Panc1 (cell line): ENCODE data around the gene TMEM238L. TPM values are rescaled to one million over a fixed set of nuclear protein-coding genes. Genes with fewer than 3 reads are reported as not detected.

Source experiments
- ATAC-seq: fragments of 200-7000 bp; cut with Tn5 transposase; 2 replicates; pipeline ENCODE4 v1.9.1; 2020; ENCODE audit warnings: mild to moderate bottlenecking, moderate library complexity
- BruUV-seq: library from RNA; stranded (reverse); fragments of 400-500 nt; replicated peaks from 2 replicates; lab custom pipeline; 2021; lab: Mats Ljungman, UMichigan
- CTCF ChIA-PET: fragments of 300-600 bp; sonication (Branson Sonifier 250); formaldehyde crosslinking; loops from one replicate; lab custom pipeline; 2022; ENCODE audit warnings: antibody characterized with exemption; lab: Charles Lee
- POLR2A ChIA-PET: fragments of 300-600 bp; sonication (Branson Sonifier 250); formaldehyde crosslinking; loops from one replicate; lab custom pipeline; 2022; ENCODE audit warnings: antibody characterized with exemption; lab: Charles Lee
- DNase-seq: peaks from one replicate; pipeline ENCODE4 v3.0.0-alpha.2; 2010; ENCODE audit warnings: low read depth, low spot score
- H3K27ac ChIP-seq: 2 replicates; pipeline ENCODE4 v1.5.1; 2011; ENCODE audit warnings: mild to moderate bottlenecking, low read length, inconsistent platforms
- H3K27me3 ChIP-seq: fragments of 200-500 bp; sonication (Bioruptor generic); 2 replicates; pipeline ENCODE4 v1.6.0; 2014; ENCODE audit warnings: low read length, inconsistent platforms; ENCODE audit not compliant: control insufficient read depth, insufficient read depth
- H3K36me3 ChIP-seq: fragments of 200-500 bp; sonication (Bioruptor generic); 2 replicates; pipeline ENCODE4 v1.5.1; 2014; ENCODE audit warnings: inconsistent platforms, mild to moderate bottlenecking, low read length, moderate library complexity; ENCODE audit not compliant: control insufficient read depth, insufficient read depth
- H3K4me1 ChIP-seq: 2 replicates; pipeline ENCODE4 v1.5.1; 2011; ENCODE audit warnings: inconsistent platforms, mild to moderate bottlenecking, low read length, moderate library complexity; ENCODE audit not compliant: control insufficient read depth, insufficient read depth
- H3K4me3 ChIP-seq, 2 experiments: 2 replicates each; pipeline ENCODE4 v1.5.1; 2011 to 2012; ENCODE audit warnings: low read depth in 2 of 2, low read length in 2 of 2, mild to moderate bottlenecking in 2 of 2, inconsistent platforms in 1 of 2, moderate library complexity in 1 of 2
- H3K9me3 ChIP-seq: fragments of 200-500 bp; sonication (Bioruptor generic); 2 replicates; pipeline ENCODE4 v1.5.1; 2014; ENCODE audit warnings: low read depth, mild to moderate bottlenecking, inconsistent platforms, low read length, moderate library complexity; ENCODE audit not compliant: control insufficient read depth, insufficient read depth
- CTCF ChIP-seq: fragments of 450-650 bp; IDR thresholded peaks from 2 replicates; pipeline ENCODE4 v1.5.1; 2017; ENCODE audit warnings: mild to moderate bottlenecking
- POLR2AphosphoS5 ChIP-seq: IDR thresholded peaks from 2 replicates; pipeline ENCODE4 v1.6.1; 2012; ENCODE audit warnings: mild to moderate bottlenecking, low read depth, low read length, moderate library complexity
- REST ChIP-seq, 2 experiments: IDR thresholded peaks; 2 replicates each; pipeline ENCODE4 v1.6.1; 2011 to 2012; ENCODE audit warnings: low read depth in 2 of 2, control low read depth in 1 of 2, low read length in 1 of 2, mild to moderate bottlenecking in 1 of 2, moderate library complexity in 1 of 2; ENCODE audit not compliant: insufficient read depth in 1 of 2
- SIN3A ChIP-seq: IDR thresholded peaks from 2 replicates; pipeline ENCODE4 v1.6.1; 2012; ENCODE audit warnings: low read depth, mild to moderate bottlenecking, low read length, moderate library complexity, borderline replicate concordance; ENCODE audit not compliant: insufficient read depth
- TCF7L2 ChIP-seq: IDR thresholded peaks from 2 replicates; pipeline ENCODE4 v1.6.1; 2011; ENCODE audit warnings: mild to moderate bottlenecking, low read depth, low read length, inconsistent platforms
- in situ Hi-C: cut with HindIII; loops from 2 replicates; pipeline ENCODE4 v1.10.0; 2016; ENCODE audit warnings: low sequenced_read_pairs, low pct_unique_long_range_greater_than_20kb
- intact Hi-C: fragments of 100-400 bp; cut with micrococcal nuclease; formaldehyde crosslinking; loops from one replicate; pipeline ENCODE4 v1.10.0; 2022; ENCODE audit not compliant: unreplicated experiment
- total RNA-seq: library from RNA; stranded (reverse); gene quantifications from one replicate; pipeline ENCODE4 v1.2.1, GENCODE V29; 2021; ENCODE audit not compliant: unreplicated experiment

The TMEM238L gene
- total RNA-seq, 1 experiment from 2014 or later: not detected

GRCh38 chr17:10803350-10803749 lies 549 bp downstream of the TMEM238L start:
- Histone ChIP-seq H3K36me3 (no peaks in the 10 kb centered on the region), H3K27me3 (no peaks in the 10 kb centered on the region), H3K27ac (no peak overlapping the region), H3K9me3 (no peaks in the 10 kb centered on the region), H3K4me1 (no peaks in the 10 kb centered on the region), H3K4me3 (no peak overlapping the region)
- in situ Hi-C loops: no loop called here
- no peak for TF ChIP-seq REST (IDR thresholded peaks at IDR 0.05; ENCODE audit: insufficient read depth in 1 of 2, low read depth in 2 of 2, low read length in 1 of 2)
- no peak for TF ChIP-seq POLR2AphosphoS5
- TF ChIP-seq CTCF: no peak
- no peak for TF ChIP-seq TCF7L2
- TF ChIP-seq SIN3A: no peak
- no TSS peak for BruUV-seq
- DNase-seq (no peak), ATAC-seq (no peak)
- intact Hi-C loops: no loop called here
- CTCF ChIA-PET: no interaction called here
- POLR2A ChIA-PET: no interaction called here

- Histone ChIP-seq H3K4me1 (no peaks in the 10 kb centered on the region), H3K4me3 (no peak overlapping the region), H3K36me3 (no peaks in the 10 kb centered on the region), H3K27me3 (no peaks in the 10 kb centered on the region), H3K27ac (no peak overlapping the region), H3K9me3 (no peaks in the 10 kb centered on the region)
- in situ Hi-C loops: no loop called here
- BruUV-seq: no TSS peak
- TF ChIP-seq CTCF (no peak), POLR2AphosphoS5 (no peak), SIN3A (no peak), REST (IDR thresholded peaks at IDR 0.05; ENCODE audit: insufficient read depth in 1 of 2, low read depth in 2 of 2, low read length in 1 of 2) (no peak), TCF7L2 (no peak)
- CTCF ChIA-PET: no interaction called here
- intact Hi-C loops: no loop called here
- POLR2A ChIA-PET: no interaction called here
- DNase-seq (no peak), ATAC-seq (no peak)
Observed at GRCh38 chr17:10802496-10803284, 1.2 kb downstream of the TMEM238L start.
